GM10266 (cell line): ENCODE results near the gene NOL4L.
A peak's percentile ranks its signal among the peaks of the same experiment; 100 is the strongest.

Source experiments
- DNase-seq: peaks from one replicate; pipeline ENCODE4 v3.0.0; 2012; ENCODE audit errors: extremely low spot score
- TF ChIP-seq, protein P1 (sequence below): IDR thresholded peaks from 2 replicates; pipeline ENCODE4 v1.5.1; 2012; ENCODE audit warnings: mild to moderate bottlenecking, low read depth; ENCODE audit not compliant: control insufficient read depth, insufficient read depth; ENCODE audit errors: missing control alignments

Gene NOL4L

DNA sequence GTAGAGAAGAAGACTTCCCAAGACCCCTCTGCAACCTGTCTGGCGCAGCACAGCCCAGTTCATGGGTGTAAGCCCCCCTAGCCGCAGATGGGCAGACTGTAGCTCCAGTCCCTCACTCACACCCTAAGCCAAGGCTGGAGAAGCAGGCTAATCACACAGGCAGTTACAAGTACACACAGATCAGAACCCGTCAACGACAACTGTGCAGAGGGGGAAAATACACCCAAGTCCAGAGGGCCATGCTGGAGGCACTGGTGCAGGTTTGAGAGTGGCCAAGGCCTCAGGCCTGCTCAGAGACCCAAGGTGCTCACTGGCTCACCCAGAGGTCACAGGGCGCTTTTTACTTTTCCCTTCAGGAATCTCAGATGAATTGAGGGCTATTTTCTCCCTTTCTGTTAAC, 106.1 kb downstream of the NOL4L start:
- TF ChIP-seq, protein P1, sequence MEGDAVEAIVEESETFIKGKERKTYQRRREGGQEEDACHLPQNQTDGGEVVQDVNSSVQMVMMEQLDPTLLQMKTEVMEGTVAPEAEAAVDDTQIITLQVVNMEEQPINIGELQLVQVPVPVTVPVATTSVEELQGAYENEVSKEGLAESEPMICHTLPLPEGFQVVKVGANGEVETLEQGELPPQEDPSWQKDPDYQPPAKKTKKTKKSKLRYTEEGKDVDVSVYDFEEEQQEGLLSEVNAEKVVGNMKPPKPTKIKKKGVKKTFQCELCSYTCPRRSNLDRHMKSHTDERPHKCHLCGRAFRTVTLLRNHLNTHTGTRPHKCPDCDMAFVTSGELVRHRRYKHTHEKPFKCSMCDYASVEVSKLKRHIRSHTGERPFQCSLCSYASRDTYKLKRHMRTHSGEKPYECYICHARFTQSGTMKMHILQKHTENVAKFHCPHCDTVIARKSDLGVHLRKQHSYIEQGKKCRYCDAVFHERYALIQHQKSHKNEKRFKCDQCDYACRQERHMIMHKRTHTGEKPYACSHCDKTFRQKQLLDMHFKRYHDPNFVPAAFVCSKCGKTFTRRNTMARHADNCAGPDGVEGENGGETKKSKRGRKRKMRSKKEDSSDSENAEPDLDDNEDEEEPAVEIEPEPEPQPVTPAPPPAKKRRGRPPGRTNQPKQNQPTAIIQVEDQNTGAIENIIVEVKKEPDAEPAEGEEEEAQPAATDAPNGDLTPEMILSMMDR = no peak
- DNase-seq = no peak

- TF ChIP-seq, protein P1 = no peak
- DNase-seq = no peak
These were observed 106.6 kb downstream of the NOL4L start for GRCh38 chr20:32478576-32478975.

- no peak for DNase-seq
- TF ChIP-seq, protein P1 = no peak
These were observed 107.3 kb downstream of the NOL4L start for GRCh38 chr20:32477594-32478512.

DNA sequence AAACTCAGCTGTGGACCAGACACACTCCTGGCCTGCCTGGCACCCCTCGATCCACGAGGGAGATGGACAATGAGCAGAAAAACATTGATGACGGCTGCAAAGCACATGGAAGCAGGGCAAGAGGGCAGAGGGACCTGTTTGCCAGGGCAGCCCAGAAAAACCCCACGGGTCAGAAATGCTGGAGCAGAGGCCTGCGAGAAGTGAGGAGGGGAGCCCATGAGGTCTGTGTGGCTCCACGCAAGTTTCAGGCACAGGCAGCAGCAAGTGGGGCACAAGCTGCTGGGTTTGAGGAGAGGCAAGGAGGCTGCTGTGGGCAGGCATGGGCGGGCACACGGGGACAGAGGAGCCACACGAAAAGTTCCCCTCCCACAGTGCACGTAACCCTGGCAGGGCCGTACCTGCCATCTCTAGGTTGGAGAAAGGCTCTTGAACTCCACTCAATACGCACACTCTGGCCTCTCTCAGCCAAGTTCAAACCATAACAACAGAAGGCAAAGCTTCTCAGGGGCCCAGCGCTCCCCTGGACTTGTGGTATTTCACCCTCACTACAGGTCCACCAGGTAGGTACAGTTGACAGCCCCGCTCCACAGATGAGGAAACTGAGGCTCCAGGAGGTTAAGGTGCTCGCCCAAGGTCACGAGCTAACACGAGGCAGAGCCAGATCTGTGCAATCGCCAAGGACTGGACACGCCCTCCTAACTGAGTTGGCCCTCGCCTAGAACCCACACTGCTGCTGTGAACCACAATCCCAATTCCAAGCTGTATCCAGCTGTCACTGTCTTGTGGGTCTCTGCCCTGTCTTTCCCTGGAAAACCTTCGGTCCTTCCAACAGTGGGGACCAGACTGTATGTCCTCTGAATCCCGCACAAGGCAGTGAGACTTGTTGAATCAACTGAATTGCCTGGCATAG, 108.2 kb downstream of the NOL4L start:
- no peak for DNase-seq
- TF ChIP-seq, protein P1 = no peak

GRCh38 chr20:32474967-32475811, 109.9 kb downstream of the NOL4L start:
- DNase-seq = peak; percentile 90
- TF ChIP-seq, protein P1 = no peak

- no peak for DNase-seq
- TF ChIP-seq, protein P1 = no peak
These were observed 110.5 kb downstream of the NOL4L start for GRCh38 chr20:32474717-32474966.
